Measurements from ENCODE around the gene BSPH1.

DNA sequence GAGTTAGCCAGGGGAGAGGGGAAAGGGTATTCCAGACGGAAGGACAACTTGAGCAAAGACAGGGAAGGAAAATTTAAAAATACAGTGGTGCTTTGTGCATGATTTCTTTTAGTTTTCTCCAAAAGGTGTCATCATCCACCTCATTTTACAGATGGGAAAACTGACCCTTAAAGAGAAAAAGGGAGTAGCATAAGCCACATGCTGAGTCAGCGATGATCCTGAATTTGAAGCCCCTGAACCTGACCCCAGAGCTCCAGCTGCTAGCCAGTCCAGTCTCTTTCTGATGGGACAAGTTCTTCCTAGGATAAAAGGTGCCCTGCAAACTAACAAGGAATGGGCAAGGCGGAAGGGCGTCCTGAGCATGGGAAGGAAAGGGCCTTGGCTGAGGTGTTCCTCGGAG lies 41.6 kb upstream of the BSPH1 start:
- TF ChIP-seq, protein P1, sequence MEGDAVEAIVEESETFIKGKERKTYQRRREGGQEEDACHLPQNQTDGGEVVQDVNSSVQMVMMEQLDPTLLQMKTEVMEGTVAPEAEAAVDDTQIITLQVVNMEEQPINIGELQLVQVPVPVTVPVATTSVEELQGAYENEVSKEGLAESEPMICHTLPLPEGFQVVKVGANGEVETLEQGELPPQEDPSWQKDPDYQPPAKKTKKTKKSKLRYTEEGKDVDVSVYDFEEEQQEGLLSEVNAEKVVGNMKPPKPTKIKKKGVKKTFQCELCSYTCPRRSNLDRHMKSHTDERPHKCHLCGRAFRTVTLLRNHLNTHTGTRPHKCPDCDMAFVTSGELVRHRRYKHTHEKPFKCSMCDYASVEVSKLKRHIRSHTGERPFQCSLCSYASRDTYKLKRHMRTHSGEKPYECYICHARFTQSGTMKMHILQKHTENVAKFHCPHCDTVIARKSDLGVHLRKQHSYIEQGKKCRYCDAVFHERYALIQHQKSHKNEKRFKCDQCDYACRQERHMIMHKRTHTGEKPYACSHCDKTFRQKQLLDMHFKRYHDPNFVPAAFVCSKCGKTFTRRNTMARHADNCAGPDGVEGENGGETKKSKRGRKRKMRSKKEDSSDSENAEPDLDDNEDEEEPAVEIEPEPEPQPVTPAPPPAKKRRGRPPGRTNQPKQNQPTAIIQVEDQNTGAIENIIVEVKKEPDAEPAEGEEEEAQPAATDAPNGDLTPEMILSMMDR (IDR thresholded peaks at IDR 0.05) = no peak
- no peak for TF ChIP-seq POLR2A (IDR thresholded peaks at IDR 0.05)

All from heart left ventricle (tissue), 13 donors.